HG03432 (cell line): ENCODE results near the gene ZNF345.

ENCODE experiments used
- ATAC-seq: cut with Tn5 transposase; IDR thresholded peaks from one replicate; pipeline ENCODE4 v1.9.1; 2021; ENCODE audit warnings: mild to moderate bottlenecking, moderate library complexity; ENCODE audit not compliant: unreplicated experiment

Gene ZNF345

GRCh38 chr19:36916991-36917390 is 66.3 kb downstream of the ZNF345 start:
- no peak for ATAC-seq

GRCh38 chr19:36918090-36918489 is 67.4 kb downstream of the ZNF345 start:
- ATAC-seq: no peak
